Measurements from ENCODE around the gene TAF11L2.

DNA sequence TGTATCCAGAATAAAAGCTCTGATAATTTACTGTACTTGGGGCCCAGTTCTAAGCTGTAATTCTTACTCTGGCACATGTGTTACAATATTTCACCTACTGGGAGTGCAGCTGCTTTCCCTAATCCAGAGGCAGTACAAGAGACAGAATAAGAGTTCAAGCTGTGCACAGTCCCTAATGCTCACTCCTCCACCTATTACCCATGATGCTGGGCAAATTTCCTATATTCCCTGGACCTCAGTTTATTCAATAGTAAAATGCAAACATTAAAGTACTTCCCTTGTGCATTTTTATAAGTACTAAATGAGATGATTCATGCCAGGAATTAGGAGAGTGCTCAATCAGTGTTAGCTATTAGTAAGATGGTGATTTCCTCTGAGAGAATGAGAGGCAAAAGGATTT, 28.0 kb upstream of the TAF11L2 start:
- TF ChIP-seq, protein P1, sequence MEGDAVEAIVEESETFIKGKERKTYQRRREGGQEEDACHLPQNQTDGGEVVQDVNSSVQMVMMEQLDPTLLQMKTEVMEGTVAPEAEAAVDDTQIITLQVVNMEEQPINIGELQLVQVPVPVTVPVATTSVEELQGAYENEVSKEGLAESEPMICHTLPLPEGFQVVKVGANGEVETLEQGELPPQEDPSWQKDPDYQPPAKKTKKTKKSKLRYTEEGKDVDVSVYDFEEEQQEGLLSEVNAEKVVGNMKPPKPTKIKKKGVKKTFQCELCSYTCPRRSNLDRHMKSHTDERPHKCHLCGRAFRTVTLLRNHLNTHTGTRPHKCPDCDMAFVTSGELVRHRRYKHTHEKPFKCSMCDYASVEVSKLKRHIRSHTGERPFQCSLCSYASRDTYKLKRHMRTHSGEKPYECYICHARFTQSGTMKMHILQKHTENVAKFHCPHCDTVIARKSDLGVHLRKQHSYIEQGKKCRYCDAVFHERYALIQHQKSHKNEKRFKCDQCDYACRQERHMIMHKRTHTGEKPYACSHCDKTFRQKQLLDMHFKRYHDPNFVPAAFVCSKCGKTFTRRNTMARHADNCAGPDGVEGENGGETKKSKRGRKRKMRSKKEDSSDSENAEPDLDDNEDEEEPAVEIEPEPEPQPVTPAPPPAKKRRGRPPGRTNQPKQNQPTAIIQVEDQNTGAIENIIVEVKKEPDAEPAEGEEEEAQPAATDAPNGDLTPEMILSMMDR (IDR thresholded peaks at IDR 0.05): no peak
- TF ChIP-seq POLR2A (IDR thresholded peaks at IDR 0.05): no peak

Data from right lobe of liver (tissue), 4 donors.